IPS DF 6.9 (cell line): ENCODE data around the gene SRRM4.

Experiments
- DNase-seq: peaks from one replicate; pipeline ENCODE4 v3.0.0-alpha.2; 2013; ENCODE audit warnings: low read depth, low spot score
- H3K27ac ChIP-seq: one replicate; pipeline ENCODE4 v1.5.1; 2013; ENCODE audit warnings: low read length, control low read depth
- H3K27me3 ChIP-seq: 2 replicates; pipeline ENCODE4 v1.6.1; 2013; ENCODE audit warnings: mild to moderate bottlenecking, low read length; ENCODE audit not compliant: control insufficient read depth, insufficient read depth
- H3K36me3 ChIP-seq: 2 replicates; pipeline ENCODE4 v1.6.1; 2013; ENCODE audit warnings: low read length; ENCODE audit not compliant: control insufficient read depth, insufficient read depth
- H3K4me1 ChIP-seq: 2 replicates; pipeline ENCODE4 v1.6.1; 2013; ENCODE audit warnings: low read length; ENCODE audit not compliant: control insufficient read depth, insufficient read depth
- H3K4me3 ChIP-seq: 2 replicates; pipeline ENCODE4 v1.5.1; 2013; ENCODE audit warnings: mild to moderate bottlenecking, low read length
- H3K9me3 ChIP-seq: 2 replicates; pipeline ENCODE4 v1.6.1; 2013; ENCODE audit warnings: low read length, inconsistent platforms; ENCODE audit not compliant: control insufficient read depth, insufficient read depth
- WGBS: extraction: QIAGEN DNeasy Blood & Tissue Kit; methylation state at CpG from one replicate; pipeline ENCODE4 v1.1.7; 2013; ENCODE audit warnings: mixed read lengths, missing lambda C conversion rate; ENCODE audit not compliant: insufficient read length, insufficient coverage; 5-methylcytosine and 5-hydroxymethylcytosine counted together

The SRRM4 gene

DNA sequence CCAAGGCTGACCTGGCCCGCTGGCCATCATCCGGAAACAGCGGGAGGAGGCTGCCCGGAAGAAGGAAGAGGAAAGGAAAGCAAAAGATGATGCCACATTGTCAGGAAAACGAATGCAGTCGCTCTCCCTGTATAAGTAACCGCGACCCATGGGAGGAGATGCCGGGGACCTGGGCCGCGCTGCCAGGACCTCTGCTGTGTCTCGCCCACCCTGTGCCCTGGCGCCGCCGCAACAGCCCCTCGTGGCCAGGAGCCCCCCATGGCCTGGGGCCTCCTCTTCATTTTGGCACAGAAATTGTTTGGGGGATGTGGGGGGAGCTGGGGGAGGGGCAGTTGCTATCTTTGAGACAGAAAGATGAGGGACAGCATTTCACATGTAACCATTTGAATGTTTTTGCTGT lies 213.9 kb downstream of the SRRM4 start:
- Histone ChIP-seq H3K27me3 (no peaks in the 10 kb centered on the region), H3K36me3 (no peaks in the 10 kb centered on the region), H3K4me1 (no peaks in the 10 kb centered on the region), H3K27ac (no peak overlapping the region), H3K4me3 (no peak overlapping the region), H3K9me3 (no peaks in the 10 kb centered on the region)
- no peak for DNase-seq
- WGBS = no CpG with 5 or more reads among the region's 16 CpGs

DNA sequence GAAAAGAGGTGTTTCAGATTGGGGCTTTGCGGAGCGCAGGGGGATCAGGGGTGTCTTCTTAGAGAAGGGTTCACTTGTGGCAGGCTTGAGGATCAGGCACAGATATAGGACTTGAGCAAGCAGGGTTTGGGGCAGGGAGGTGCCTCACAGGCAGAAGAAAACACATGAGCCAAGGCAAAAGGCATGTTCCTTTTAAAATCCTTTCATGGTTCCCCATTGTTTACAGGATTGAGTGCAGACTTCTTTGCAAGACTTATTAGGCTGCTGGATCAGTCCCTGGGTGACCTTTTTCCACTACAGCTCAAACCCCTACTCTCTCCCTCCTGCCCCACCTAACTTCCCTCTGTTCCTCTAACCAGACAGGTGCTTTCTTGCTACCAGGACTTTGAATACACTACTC lies 217.1 kb downstream of the SRRM4 start:
- Histone ChIP-seq H3K9me3 (no peaks in the 10 kb centered on the region), H3K27me3 (no peaks in the 10 kb centered on the region), H3K36me3 (no peaks in the 10 kb centered on the region), H3K4me3 (no peak overlapping the region), H3K27ac (no peak overlapping the region), H3K4me1 (peaks cover 7% of the 10 kb centered on the region)
- DNase-seq = no peak
- WGBS = no CpG with 5 or more reads among the region's 2 CpGs

DNA sequence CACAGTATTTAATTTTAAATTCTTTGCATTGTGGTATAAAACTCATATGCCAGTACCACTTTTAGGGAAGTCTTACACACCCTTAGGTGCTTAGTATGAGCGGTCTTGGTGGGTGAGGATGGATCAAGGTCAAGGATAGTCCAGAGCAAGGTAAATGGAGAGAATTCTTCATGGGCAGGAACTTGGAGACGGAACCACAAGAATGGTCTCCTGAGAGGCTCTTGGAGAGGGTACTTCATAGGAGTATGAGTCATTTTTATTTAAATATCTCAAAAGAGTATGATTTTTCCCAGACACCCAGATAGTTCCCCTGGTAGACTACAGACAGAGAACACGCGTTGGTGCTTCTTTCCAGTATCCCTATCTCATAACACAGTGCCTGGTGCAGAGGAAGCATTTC lies 219.3 kb downstream of the SRRM4 start:
- H3K4me3 ChIP-seq = no peak overlapping the region
- no peak overlapping the region for H3K27ac ChIP-seq
- H3K27me3 ChIP-seq = no peaks in the 10 kb centered on the region
- no CpG with 5 or more reads among the region's 4 CpGs for WGBS
- no peak for DNase-seq
- no peaks in the 10 kb centered on the region for H3K9me3 ChIP-seq
- peaks cover 9% of the 10 kb centered on the region for H3K4me1 ChIP-seq
- H3K36me3 ChIP-seq = no peaks in the 10 kb centered on the region

DNA sequence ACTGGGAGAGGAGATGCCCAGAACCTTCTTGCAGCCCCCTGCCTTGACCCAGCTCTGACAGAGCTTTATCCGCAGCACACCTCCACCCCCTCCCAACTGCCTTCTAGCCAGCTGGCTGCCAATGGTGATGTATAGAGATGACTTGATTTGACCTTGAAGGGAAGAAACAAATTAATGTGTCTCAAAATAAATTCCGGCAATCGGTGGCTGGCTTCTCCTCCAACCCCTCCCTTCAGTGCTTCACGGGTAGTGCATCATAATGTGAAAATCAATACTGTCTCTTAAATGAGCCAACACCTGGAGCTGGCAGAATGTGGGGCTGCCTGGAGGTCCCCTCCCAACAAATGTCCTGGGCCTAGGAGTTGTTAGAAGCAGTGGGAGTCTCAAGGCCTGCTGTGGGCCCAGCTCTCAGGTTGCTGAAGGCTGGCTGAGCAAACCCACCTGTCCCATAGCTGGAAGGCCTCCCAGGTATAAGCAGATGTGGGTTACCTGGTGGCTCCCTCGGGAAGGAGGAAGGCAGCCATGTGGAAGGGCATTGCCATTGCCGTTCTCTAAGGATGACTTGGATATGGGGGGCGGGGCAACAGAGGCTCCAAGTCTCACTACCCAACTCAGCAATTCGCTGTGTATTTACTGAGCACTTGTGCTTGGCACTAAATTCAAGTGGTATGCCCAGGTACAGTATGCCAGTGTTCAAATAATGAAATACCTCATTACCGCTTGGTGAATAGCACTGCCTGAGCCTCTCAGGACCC lies 220.6 kb downstream of the SRRM4 start:
- no peaks in the 10 kb centered on the region for H3K9me3 ChIP-seq
- H3K27me3 ChIP-seq = no peaks in the 10 kb centered on the region
- no peak overlapping the region for H3K27ac ChIP-seq
- peaks cover 9% of the 10 kb centered on the region for H3K4me1 ChIP-seq
- no CpG with 5 or more reads among the region's 9 CpGs for WGBS
- no peak for DNase-seq
- no peaks in the 10 kb centered on the region for H3K36me3 ChIP-seq
- H3K4me3 ChIP-seq = no peak overlapping the region

DNA sequence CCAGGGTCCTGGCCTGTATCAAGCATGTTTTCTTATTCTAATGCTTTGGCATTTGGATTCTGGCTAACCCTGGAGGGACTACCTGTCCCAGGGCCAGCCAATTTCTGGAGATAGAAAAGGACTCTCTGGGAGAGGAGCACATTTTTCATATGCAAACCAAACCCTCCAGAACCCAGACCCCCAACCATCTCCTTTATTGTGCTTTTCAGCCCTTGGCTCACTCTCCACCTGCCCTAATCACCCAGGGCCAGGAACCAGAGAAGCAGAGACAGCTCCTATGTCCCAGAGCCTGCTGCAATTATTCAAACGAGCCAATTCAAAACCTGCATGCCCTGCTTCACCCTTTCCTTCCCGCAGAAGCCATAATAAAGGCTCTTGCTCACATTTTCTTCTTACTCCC lies 221.2 kb downstream of the SRRM4 start:
- Histone ChIP-seq H3K9me3 (no peaks in the 10 kb centered on the region), H3K36me3 (no peaks in the 10 kb centered on the region), H3K27me3 (no peaks in the 10 kb centered on the region), H3K27ac (no peak overlapping the region), H3K4me1 (peaks cover 9% of the 10 kb centered on the region), H3K4me3 (no peak overlapping the region)
- no peak for DNase-seq
- no CpG with 5 or more reads among the region's 2 CpGs for WGBS

DNA sequence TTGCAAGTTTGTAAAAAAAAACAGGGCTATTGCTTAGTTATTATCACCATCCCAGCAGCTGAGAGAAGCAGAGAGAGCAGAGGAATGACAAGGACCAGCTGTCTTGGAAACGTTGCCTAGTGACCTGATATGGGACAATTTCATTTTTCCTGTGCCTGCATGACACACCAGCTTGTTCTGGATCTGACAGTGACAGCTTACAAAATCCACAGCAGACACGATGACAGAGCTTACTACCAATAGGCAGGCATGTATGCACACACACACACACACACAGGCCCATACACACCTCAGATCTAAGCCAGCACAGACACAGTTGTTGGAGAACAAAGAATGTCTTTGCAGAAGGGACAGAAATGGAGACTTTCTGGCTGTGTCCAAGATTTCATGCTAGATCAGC lies 222.8 kb downstream of the SRRM4 start:
- no peak overlapping the region for H3K27ac ChIP-seq
- DNase-seq = no peak
- peaks cover 9% of the 10 kb centered on the region for H3K4me1 ChIP-seq
- H3K27me3 ChIP-seq = no peaks in the 10 kb centered on the region
- H3K4me3 ChIP-seq = no peak overlapping the region
- no peaks in the 10 kb centered on the region for H3K36me3 ChIP-seq
- WGBS = no CpG with 5 or more reads among the region's 2 CpGs
- no peaks in the 10 kb centered on the region for H3K9me3 ChIP-seq

DNA sequence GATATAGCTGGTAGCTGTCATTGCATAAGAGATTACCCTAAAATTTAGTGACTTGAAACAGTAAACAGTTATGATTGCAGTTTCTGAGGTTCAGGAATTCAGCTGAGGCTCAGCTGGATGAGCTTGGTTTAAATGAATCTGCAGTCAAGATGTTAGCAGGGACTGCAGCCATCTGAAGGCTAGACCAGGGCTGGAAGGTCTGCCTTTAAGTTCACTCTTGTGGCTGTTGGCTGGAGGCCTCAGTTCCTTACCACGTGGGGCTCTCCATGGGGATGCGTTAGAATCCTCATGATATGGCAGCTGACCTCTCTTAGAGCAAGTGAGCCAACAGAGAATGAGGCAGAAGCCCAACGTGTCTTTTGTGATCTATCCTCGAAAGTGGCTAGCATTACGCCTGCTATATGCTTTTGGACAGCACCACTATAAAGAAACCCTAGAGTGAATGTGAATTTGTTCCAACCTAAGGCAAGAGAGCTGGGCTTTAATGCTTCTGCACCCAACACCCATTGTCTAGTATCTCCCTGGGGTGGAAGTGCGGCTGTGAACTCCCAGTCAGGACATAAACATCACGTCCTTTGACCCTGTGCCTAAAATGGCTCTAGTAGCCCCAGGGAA lies 223.4 kb downstream of the SRRM4 start:
- WGBS = no CpG with 5 or more reads among the region's 7 CpGs
- Histone ChIP-seq H3K36me3 (no peaks in the 10 kb centered on the region), H3K9me3 (no peaks in the 10 kb centered on the region), H3K4me3 (no peak overlapping the region), H3K27ac (no peak overlapping the region), H3K27me3 (no peaks in the 10 kb centered on the region), H3K4me1 (peaks cover 9% of the 10 kb centered on the region)
- DNase-seq = no peak

DNA sequence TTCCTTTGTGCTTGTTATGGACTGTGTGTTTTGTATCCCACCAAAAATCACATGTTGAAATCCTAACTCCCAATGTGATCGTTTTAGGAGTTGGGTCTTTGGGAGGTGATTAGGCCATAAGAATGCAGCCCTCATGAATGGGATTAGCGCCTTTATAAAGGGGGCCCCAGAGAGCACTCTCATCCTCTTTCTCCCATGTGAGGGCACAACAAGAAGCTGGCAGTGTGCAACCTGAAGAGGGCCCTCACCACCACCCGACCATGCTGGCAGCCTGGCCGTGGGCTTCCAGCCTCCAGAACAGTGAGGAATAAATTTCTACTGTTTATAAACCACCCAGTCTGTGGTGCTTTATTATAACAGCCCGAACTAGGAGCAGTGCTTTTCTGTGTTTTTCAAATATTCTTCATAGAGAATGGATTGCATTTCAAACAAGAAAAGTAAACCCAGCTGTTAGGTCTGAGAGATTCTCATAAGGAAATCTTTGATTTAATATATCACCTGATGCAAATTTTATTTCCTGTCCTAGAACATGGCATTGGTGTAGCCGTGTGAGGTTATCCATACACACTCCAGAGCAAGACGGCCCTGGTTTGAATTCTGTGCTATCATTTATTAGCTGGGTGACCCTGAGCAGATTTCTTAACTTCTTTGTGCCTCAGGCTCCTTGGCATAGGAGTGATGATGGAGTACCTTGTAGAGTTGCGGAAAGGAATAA lies 225.2 kb downstream of the SRRM4 start:
- no CpG with 5 or more reads among the region's 8 CpGs for WGBS
- Histone ChIP-seq H3K27me3 (no peaks in the 10 kb centered on the region), H3K36me3 (no peaks in the 10 kb centered on the region), H3K9me3 (no peaks in the 10 kb centered on the region), H3K4me1 (peaks cover 9% of the 10 kb centered on the region), H3K4me3 (no peak overlapping the region), H3K27ac (no peak overlapping the region)
- no peak for DNase-seq

DNA sequence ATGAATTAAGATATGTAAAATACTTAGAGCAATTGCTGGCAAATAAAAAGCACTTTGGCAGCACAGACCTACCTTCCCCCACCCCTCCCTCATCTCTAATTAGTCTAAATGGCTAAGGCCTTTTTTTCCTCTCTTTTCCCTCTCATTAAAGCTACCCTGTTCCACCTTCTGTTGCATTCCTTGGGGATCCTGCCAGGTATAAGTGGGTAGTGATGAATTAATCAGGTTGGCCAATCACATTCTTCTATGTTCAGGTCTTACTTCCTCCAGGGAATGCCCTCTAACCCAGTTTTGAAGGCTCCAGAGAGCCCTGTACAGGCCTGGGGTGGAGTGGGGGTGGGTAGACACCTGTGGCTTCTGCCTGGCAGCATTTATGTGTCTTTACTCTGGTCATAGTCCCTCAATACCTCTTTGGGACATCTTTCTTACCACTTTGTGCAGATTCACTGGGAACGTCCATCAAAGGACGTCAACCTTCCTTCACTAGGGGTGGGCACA lies 225.8 kb downstream of the SRRM4 start:
- no CpG with 5 or more reads among the region's 2 CpGs for WGBS
- Histone ChIP-seq H3K27me3 (no peaks in the 10 kb centered on the region), H3K4me1 (peaks cover 7% of the 10 kb centered on the region), H3K36me3 (no peaks in the 10 kb centered on the region), H3K9me3 (no peaks in the 10 kb centered on the region), H3K27ac (no peak overlapping the region), H3K4me3 (no peak overlapping the region)
- DNase-seq = no peak

DNA sequence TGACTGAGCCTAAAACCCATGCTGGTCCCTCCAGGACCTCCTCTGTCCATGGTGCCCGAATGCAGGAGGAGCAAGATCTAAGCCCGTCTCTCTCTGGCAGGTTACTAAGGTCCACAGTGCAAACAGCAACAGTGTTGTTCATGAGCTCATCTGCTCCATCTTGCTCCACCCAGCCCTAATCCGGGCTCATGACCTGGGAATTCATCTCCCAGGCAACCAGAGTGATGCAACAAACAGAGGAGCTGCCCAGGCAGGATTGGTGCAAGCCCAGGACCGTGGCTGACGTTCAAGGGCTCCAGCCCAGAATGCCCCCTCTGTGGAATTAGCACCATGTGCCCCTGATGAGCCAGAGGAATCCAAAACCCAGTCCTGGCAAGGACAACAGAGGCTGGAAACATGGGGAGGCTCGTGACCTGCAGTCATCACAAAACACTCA lies 227.3 kb downstream of the SRRM4 start:
- Histone ChIP-seq H3K4me1 (peaks cover 2% of the 10 kb centered on the region; the same call in 1 of the 2 replicates), H3K9me3 (no peaks in the 10 kb centered on the region), H3K27me3 (no peaks in the 10 kb centered on the region), H3K36me3 (no peaks in the 10 kb centered on the region), H3K4me3 (no peak overlapping the region), H3K27ac (no peak overlapping the region)
- DNase-seq = no peak
- no CpG with 5 or more reads among the region's 6 CpGs for WGBS
